Suprapubic skin (tissue), 4 donors: ENCODE measurements around the gene ADAMTS17.

Experiments
- CTCF ChIP-seq, 2 donors: fragments of 200-600 bp in 1 of 2; fragments of 450-650 bp in 1 of 2; sonication (generic) in 1 of 2; IDR thresholded peaks; one replicate each; pipeline ENCODE4 v1.5.1; 2016 to 2019; ENCODE audit warnings: antibody characterized with exemption in 2 of 2, mild to moderate bottlenecking in 1 of 2, moderate library complexity in 1 of 2
- POLR2A ChIP-seq, 2 donors: fragments of 450-650 bp; IDR thresholded peaks; one replicate each; pipeline ENCODE4 v1.6.1; 2017; ENCODE audit warnings: antibody characterized with exemption in 2 of 2, mild to moderate bottlenecking in 2 of 2, moderate library complexity in 2 of 2
- POLR2AphosphoS5 ChIP-seq, 3 donors: sonication (generic); formaldehyde crosslinking; IDR thresholded peaks; one replicate each; pipeline ENCODE4 v1.6.1; 2017; ENCODE audit warnings: antibody characterized with exemption in 3 of 3

DNA sequence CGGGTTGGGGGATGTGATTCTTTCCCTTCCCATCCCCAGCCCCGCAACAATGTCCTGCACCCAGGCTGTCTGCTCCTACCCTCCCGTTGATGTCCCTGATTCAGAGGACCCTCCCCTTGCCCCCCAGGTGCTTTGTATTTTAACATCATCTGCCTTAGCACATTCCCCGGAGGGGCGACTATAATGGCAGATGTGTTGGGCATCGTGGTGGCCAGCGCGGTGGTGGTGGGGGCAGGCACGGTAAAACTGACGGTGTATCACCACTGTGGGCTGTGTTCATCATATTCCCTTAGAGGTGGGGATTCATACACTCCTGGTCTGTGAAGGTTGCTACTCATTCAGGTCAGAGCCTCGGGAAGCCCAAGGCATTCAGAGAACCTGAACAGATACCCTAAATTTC lies 173.0 kb downstream of the ADAMTS17 start:
- TF ChIP-seq POLR2AphosphoS5 (IDR thresholded peaks at IDR 0.05) (no peak), CTCF (IDR thresholded peaks at IDR 0.05) (no peak), POLR2A (IDR thresholded peaks at IDR 0.05) (no peak)
